DMS 273 treated with DMSO at 0.1 percent for 48 hours (cell line): ENCODE measurements around the gene KCNJ10.

Source experiments
- DNase-seq: peaks from one replicate; lab custom pipeline; 2025; lab: John Stamatoyannopoulos, UW

The KCNJ10 gene

DNA sequence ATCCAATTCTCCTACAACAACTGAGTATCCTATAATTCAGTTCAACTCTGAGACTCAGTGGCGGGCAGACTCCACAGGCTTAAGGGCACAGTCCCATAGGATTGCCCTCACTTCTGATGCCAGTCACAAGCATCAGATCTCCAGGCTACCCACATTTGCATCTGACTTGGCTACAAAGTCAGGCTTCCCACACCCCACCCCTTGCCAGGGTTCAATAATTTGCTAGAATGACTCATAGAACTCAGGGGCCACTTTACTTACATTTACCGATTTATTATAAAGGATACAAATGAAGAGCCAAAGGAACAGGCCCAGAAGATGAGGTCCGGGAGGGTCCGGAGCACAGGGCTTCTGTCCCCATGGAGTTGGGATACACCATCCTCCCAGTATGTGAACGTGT lies 80.0 kb downstream of the KCNJ10 start:
- no peak for DNase-seq

GRCh38 chr1:159989581-159989980 lies 80.4 kb downstream of the KCNJ10 start:
- DNase-seq, result no peak

DNA sequence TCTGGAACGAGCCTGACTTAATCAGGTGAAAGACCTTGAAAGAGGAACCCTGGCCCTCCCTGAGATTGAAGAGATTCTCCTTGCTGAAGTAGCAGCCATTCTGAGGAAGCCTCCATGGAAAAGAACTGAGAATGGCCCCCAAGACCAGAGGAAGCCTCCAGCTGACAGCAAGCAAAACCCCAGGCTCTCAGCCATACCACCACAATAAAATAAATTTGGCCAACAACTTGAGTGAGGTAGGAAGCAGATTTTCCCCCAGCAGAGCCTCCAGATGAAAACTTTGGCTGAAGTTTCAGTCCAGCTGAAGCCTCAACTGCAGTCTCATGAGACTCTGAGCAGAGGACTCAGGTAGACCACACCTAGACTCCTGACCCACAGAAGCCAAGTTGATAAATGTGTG lies 82.0 kb downstream of the KCNJ10 start:
- DNase-seq, result no peak

- no peak for DNase-seq
Measured at GRCh38 chr1:159987186-159987585, 82.8 kb downstream of the KCNJ10 start.

- no peak for DNase-seq
Measured at GRCh38 chr1:159986531-159986930, 83.4 kb downstream of the KCNJ10 start.

DNA sequence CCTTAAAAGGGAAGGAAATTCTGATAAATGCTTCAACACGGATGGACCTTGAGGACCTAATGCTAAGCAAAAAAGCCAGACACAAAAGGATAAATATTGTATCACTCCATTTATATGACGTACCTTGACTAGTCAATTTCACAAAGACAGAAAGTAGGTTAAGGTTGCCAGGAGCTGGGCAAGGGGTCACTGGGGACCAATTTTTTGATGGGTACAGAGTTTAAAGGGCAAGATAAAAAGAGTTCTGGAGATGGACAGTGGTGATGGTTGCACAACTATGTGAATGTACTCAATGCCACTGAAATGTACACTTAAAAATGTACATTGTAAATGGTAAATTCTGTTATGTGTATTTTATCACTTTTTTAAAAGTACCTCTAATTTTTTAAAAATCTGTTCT lies 83.9 kb downstream of the KCNJ10 start:
- DNase-seq, result no peak

DNA sequence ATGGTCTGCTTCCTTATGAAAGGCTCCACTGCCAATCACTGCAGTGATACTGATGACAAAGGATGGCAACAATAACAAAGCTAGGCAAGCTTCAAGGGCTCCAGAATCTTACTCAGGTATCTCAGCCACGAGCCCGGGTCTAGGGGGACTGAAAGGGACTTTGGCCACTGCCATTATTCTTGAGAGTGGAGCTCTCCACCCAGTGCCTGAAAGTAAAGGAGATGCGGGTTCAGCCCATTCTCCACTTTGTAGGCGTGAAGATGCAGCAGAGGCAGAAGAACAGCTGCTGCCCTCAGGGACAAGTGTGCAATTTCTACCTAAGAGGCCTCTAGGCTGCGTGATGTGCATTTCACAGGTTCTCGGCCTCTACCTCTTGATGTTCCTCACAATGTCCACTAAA lies 84.5 kb downstream of the KCNJ10 start:
- DNase-seq, result no peak

DNA sequence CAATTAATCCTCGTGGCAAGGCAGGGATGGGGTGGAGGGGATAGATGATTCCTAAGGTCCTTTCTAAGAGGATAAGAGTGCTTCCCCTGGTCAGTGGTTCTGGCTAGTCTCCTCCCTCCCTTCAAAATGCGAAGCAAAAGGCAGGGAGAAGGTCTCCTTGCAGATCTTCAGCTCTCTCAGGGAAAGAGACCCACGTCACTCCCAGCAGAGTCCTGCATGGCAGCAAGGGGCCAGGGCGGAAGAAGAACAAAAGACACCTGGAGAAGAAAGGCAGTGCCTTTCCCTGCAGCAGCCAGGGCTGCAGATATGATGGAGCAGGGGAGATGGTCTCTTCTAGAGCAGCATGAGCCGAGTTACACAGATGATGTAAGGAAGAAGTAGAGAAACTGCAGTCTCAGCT lies 86.3 kb downstream of the KCNJ10 start:
- DNase-seq, result no peak

- DNase-seq, result no peak
Measured at GRCh38 chr1:159982280-159982679, 87.7 kb downstream of the KCNJ10 start.

DNA sequence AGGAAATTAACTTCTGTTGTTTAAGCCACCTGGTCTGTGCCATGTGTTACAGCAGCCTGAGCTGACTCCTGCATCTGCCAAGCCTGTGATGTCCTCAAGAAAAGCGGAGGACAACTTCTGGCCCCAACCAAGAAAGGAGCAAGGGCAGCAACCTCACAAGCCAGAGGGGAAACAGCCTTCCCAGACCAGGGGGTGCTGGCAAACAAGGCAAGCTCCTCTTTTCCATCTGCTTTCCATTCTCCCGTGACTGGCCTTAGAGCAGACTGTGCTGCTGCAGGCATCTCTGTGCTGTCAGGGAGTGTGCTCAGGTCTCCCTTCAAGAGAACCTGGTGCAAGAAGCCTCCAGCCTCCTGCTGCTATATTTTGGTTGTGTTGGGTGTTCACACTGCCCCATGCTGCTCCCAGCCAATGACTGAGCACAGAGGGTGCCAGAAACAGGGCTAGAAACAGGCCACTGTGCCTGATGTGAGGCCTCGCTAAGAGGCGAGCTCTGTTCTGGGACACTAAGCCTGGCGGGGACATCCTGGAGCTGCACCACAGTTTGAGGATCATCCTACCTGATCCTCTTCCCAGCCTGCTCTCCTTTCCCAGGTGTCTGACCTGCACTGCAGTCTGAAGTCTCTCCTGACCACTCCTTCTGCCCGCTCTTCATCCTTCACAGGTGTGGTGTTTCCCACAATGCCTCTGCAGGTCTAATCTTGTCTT lies 88.5 kb downstream of the KCNJ10 start:
- no peak for DNase-seq

DNA sequence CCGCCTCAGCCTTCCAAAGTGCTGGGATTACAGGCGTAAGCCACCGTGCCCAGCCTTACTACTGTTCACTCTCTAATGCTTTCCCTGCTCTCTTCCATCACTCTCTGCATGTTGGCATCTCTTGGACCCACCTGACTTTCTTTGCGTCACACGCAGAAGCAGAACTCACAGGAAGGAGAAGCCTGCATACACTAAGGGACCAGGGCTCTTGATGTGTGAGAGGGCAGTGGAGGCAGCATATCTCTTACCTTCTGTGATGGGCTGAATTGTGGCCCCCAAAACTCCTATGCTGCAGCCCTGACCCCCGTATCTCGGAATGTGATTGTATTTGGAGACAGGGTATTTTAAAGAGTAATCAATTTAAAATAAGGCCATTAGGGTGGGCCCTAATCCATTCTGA lies 89.2 kb downstream of the KCNJ10 start:
- DNase-seq, result no peak

- DNase-seq, result no peak
Measured at GRCh38 chr1:159980076-159980475, 89.9 kb downstream of the KCNJ10 start.

- no peak for DNase-seq
Measured at GRCh38 chr1:159979257-159979656, 90.7 kb downstream of the KCNJ10 start.

GRCh38 chr1:159978107-159978398 lies 91.9 kb downstream of the KCNJ10 start:
- no peak for DNase-seq

- DNase-seq, result no peak
Measured at GRCh38 chr1:159977364-159978106, 92.4 kb downstream of the KCNJ10 start.

GRCh38 chr1:159974350-159974965 lies 95.5 kb downstream of the KCNJ10 start:
- DNase-seq, result no peak

- DNase-seq, result no peak
Measured at GRCh38 chr1:159973350-159973940, 96.5 kb downstream of the KCNJ10 start.

GRCh38 chr1:159972443-159973205 lies 97.3 kb downstream of the KCNJ10 start:
- DNase-seq, result no peak

DNA sequence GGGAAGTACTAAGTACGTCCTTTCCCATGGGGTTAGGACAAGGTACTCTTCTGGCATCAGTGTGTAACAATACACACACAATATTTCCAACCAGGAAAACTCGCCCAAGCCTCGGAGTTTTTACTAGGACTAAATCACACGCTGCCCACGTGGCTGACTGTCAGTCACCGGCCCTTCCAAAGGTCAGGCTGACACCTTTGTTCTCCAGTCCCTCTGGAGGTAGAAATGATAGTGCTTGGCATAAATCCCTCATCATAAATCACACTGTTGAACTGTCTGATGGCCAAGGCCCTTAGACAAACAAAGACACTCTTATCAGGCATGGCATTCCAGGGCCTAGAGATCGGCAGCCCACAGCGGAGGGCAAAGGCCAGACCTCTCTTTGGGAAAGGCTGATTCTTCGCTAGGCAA lies 99.0 kb downstream of the KCNJ10 start:
- DNase-seq, result no peak

- no peak for DNase-seq
Measured at GRCh38 chr1:159968901-159969300, 101.1 kb downstream of the KCNJ10 start.

DNA sequence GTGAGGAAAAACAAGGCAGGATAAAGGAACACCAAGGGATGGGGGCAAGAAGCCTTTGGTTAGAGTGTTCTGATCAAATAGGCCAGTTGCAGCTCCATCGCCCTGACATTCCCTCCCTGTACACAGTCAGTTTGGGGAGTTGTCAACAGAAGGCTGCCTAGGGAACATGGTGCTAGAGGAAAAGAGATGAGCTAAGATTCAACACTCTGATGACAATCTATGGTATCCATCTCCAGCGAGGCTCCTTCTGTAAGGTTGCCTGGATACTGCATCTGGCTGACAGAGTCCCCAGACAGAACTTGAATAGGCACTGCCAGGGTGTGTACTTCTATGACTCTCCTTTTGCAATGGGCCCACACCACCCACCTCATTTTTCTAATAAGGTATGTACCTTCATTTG lies 104.7 kb downstream of the KCNJ10 start:
- DNase-seq, result no peak

DNA sequence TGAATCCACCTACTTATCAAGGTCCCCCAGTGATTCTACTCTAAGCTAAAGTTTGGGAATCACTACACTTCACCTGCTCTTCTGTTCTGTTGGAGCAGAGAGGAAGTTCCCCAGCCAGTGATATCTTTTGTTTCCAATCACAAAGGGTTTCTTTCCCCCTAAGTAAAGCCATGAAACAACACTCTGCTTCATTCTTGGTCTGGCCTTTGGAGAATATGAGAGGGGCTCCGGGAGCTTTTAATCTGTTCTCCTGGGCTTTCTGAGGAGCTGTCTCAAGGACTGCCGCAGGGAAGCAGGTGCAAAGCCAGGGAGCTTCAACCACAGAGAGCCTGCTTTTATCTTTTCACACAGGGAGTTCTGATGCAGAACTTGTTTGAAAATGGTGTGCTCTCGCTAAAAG lies 105.8 kb downstream of the KCNJ10 start:
- no peak for DNase-seq
